HG03108 (cell line): Measurements from ENCODE around the gene TRIM14.
"Not testable (repeated sequence)": the region's sequence is repeated elsewhere in the genome, so short reads cannot be mapped to it uniquely, and the experiment has no call there.

Source experiments
- ATAC-seq: cut with Tn5 transposase; IDR thresholded peaks from one replicate; pipeline ENCODE4 v1.9.1; 2021; ENCODE audit warnings: moderate library complexity; ENCODE audit not compliant: unreplicated experiment

TRIM14 gene

GRCh38 chr9:98117097-98117496 lies 1.9 kb downstream of the TRIM14 start:
- not testable (repeated sequence) for ATAC-seq

GRCh38 chr9:98109052-98109451 lies 10.0 kb downstream of the TRIM14 start:
- no peak for ATAC-seq

GRCh38 chr9:98108531-98109031 lies 10.4 kb downstream of the TRIM14 start:
- peak; percentile 52 for ATAC-seq

GRCh38 chr9:98107926-98108325 lies 11.1 kb downstream of the TRIM14 start:
- ATAC-seq, result peak; percentile 12

- ATAC-seq, result no peak
Observed at GRCh38 chr9:98105006-98105405, 14.0 kb downstream of the TRIM14 start.

GRCh38 chr9:98104445-98104881 lies 14.6 kb downstream of the TRIM14 start:
- ATAC-seq, result no peak

- peak; percentile 96 for ATAC-seq
Observed at GRCh38 chr9:98101868-98102273, 17.2 kb downstream of the TRIM14 start.

GRCh38 chr9:98101416-98101815 lies 17.6 kb downstream of the TRIM14 start:
- no peak for ATAC-seq

GRCh38 chr9:98100456-98100855 lies 18.6 kb downstream of the TRIM14 start:
- no peak for ATAC-seq

GRCh38 chr9:98099898-98100297 lies 19.1 kb downstream of the TRIM14 start:
- ATAC-seq, result no peak

- ATAC-seq, result no peak
Observed at GRCh38 chr9:98099346-98099745, 19.7 kb downstream of the TRIM14 start.

- ATAC-seq, result no peak
Observed at GRCh38 chr9:98097836-98098235, 21.2 kb downstream of the TRIM14 start.

GRCh38 chr9:98096091-98096490 lies 22.9 kb downstream of the TRIM14 start:
- no peak for ATAC-seq

- no peak for ATAC-seq
Observed at GRCh38 chr9:98095401-98095800, 23.6 kb downstream of the TRIM14 start.

- no peak for ATAC-seq
Observed at GRCh38 chr9:98094851-98095250, 24.2 kb downstream of the TRIM14 start.

GRCh38 chr9:98094316-98094715 lies 24.7 kb downstream of the TRIM14 start:
- ATAC-seq, result no peak

- ATAC-seq, result no peak
Observed at GRCh38 chr9:98092613-98092931, 26.4 kb downstream of the TRIM14 start.

- no peak for ATAC-seq
Observed at GRCh38 chr9:98091735-98092612, 27.0 kb downstream of the TRIM14 start.

- not testable (repeated sequence) for ATAC-seq
Observed at GRCh38 chr9:98090674-98091073, 28.3 kb downstream of the TRIM14 start.

GRCh38 chr9:98087420-98088354 lies 31.3 kb downstream of the TRIM14 start:
- no peak for ATAC-seq

GRCh38 chr9:98086461-98086860 lies 32.6 kb downstream of the TRIM14 start:
- no peak for ATAC-seq

GRCh38 chr9:98085944-98086343 lies 33.1 kb downstream of the TRIM14 start:
- ATAC-seq, result no peak
